GM12874 (cell line): ENCODE results near the gene KAZN.

Experiments
- TF ChIP-seq, protein P1 (sequence below): IDR thresholded peaks from 2 replicates; pipeline ENCODE4 v1.5.1; 2011; ENCODE audit warnings: low read depth, mild to moderate bottlenecking, control low read depth, low read length, moderate library complexity; ENCODE audit not compliant: insufficient read depth

Gene KAZN

DNA sequence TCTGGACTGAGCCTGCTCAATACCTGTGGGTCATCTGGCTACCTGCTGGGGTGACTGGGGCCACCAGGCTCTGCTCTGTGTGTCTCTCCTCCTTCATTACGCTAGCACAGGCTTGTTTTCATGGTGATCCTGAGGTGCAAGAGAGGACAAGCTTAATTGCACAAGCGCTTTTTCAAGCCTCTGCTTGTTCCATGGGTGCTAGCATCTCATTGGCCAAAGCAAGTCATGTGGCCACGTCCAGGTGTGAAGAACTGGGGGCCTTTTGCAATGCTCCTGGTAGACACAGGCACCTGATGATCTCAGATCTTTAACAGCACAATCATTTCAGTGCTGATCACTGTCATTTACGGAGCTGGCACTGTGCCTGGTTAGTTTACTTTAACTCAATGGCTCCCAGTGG, 114.6 kb downstream of the KAZN start:
- TF ChIP-seq, protein P1, sequence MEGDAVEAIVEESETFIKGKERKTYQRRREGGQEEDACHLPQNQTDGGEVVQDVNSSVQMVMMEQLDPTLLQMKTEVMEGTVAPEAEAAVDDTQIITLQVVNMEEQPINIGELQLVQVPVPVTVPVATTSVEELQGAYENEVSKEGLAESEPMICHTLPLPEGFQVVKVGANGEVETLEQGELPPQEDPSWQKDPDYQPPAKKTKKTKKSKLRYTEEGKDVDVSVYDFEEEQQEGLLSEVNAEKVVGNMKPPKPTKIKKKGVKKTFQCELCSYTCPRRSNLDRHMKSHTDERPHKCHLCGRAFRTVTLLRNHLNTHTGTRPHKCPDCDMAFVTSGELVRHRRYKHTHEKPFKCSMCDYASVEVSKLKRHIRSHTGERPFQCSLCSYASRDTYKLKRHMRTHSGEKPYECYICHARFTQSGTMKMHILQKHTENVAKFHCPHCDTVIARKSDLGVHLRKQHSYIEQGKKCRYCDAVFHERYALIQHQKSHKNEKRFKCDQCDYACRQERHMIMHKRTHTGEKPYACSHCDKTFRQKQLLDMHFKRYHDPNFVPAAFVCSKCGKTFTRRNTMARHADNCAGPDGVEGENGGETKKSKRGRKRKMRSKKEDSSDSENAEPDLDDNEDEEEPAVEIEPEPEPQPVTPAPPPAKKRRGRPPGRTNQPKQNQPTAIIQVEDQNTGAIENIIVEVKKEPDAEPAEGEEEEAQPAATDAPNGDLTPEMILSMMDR = no peak

DNA sequence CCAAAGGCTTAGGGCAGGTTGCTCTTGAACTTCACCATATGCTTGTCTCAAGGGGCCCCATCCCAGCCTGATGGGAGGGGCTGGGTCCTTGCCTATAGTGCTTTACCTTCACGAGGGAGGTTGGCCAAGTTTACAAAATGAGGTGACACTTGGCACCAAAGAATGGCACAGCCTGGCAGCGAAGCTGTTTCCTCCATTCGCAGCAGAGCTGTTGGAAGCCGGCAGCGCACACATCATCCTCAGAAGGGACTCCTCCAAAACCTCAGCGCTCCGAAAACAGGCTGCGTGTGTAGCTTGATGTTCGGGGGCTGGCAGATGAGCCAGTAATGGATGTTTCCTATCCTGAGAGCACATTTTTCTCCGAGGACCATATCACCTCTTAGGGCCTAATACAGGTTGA, 116.8 kb downstream of the KAZN start:
- TF ChIP-seq, protein P1 = no peak

DNA sequence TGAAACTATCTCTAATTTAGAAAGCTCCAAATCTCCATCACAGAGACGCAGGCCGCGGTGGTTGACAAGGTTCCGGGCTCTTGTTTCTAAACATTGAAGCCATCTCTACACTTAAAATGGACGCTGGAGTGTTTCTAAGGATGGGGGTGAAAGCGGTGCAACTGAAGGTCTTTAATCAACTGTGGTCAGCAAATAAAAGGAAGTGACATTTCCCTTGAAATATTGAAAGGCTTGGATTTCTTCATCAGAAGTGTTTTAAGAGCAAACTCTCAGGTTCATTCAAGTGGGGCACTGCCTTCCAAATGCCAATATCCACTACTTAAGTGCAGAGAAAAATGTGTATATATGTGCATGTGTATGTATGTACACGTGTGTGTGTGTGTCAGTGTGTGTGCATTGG, 117.3 kb downstream of the KAZN start:
- TF ChIP-seq, protein P1 = no peak

DNA sequence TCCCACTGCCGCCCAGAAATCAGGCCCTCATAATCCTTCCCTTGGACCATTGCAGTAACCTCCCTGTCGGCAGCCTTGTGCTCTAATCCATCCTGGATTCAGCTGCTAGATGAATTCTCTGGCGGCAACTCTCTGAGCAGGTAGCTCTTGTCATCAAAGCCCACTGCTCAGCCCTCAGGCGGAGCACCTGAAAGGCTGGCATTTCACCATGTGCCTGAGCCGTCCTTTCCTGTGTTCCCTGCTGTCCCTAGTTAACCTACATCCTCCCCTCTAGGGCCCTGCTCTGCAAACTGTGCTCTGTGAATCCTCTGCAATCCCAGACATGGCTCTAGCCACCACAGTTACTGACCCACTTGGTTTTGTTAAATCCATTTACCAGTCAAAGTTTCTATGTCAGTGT, 118.0 kb downstream of the KAZN start:
- TF ChIP-seq, protein P1 = no peak

DNA sequence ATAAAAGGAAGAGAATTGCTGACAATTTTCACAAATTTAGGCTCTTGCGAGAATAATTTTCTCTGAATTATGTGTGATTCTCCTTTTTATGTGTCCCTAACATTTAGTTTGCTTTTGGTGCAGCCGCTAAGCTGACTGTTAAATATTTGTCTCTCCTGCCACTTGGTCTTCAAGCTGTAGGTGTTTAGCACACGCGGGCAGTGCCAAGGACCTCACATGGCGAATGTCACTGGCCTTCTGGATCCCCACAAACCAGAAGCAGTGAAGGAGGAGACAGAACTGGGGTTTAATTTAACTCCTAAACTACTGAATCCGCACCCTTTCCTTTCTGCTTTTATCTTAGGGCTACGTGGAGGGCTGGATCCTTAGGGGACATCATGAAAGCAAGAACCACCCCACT, 120.0 kb downstream of the KAZN start:
- TF ChIP-seq, protein P1 = no peak

DNA sequence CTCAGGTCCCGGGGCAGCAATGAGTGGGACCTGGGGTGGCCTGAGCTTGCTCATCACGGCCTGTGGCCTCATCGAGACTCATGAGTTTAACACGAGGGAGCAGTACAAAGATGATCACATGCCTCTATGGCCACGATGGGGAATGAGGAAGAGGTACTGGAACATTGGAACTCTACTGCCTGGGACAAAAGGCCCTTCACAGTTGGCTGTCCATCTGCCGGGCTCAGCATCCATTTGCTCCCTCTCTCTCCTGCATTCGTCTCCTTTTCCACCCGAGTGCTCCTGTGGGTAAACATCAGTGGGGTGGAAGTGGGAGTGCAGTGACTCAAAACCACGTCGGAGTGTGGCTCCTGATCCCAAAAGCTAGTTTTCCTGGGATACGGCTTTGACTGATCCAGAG, 124.9 kb downstream of the KAZN start:
- TF ChIP-seq, protein P1 = no peak

DNA sequence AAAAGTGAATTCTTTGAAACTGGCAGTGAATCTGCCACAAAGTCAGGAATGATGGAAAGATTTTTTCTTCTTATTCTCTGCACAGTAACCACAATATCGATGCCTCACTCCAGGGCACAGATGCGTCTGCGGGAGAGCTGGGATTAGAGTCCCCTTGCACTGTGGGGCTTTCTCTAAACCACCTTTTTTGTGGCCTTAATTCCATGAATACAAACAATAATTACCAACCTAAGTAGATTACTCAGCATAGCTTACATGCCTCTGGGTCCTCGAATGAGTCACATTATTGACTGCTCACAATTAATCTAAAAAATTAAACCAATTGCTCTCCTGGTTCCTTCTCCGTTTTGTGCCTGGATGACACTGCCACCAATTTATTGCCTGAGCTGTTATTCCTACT, 125.8 kb downstream of the KAZN start:
- TF ChIP-seq, protein P1 = no peak

DNA sequence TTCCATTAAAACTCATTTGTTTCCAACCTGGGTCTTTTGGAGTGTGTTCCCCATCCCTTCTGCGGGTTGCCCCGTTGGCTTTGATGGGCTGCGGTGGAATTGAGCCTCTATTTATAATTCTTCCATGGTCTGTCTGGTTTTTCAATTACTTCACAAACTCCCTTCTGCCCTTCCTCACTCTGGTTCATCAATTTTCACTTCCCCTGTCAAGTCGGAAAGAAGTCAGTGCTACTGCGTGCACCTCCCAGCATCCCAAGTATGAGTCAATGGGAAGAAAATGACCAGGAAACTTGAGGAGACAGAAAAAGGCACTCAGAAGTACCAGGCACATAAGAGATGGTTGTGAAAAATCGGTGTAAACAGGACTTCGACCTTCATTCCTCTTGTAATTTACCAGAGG, 126.2 kb downstream of the KAZN start:
- TF ChIP-seq, protein P1 = no peak
